CD4-positive, alpha-beta T cell treated with Interleukin-15 for 1 hour (primary cell): ENCODE measurements around the gene MSRB1.
"Not testable (repeated sequence)": the region's sequence is repeated elsewhere in the genome, so short reads cannot be mapped to it uniquely, and the experiment has no call there.

Experiments
- DNase-seq: peaks from one replicate; pipeline ENCODE4 v3.0.0-alpha.2; 2020

MSRB1 gene

DNA sequence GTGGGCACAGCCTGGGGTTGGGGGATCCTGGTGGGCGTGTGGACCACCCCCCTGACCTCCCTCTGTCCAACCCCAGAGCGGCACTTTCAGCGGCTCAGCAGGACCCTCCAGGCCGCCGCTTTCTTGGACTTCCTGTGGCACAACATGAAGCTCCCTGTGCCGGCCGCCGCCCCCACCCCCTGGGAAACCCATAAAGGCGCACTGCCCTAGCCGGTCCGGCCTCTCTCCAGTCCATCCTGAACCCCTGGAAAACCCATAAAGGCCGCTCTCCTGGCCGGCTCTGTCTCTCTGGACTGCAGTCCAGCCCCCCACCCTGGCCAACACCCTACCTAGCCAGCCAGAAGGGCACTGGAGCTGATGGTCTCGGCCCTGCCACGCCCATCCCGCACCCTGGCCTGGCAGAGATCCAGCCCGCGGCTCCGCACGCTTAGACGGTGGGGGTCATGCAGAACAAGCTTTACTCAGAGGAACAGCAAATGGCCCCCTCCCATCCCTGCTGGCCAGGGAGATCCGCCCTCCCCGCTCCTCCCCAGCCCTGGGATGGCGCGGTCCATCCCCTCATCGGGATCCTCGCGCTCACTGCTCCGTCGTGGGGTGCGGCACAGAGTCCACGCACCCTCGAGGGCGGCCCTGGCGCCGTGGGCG, 35.6 kb upstream of the MSRB1 start:
- DNase-seq, result no peak

DNA sequence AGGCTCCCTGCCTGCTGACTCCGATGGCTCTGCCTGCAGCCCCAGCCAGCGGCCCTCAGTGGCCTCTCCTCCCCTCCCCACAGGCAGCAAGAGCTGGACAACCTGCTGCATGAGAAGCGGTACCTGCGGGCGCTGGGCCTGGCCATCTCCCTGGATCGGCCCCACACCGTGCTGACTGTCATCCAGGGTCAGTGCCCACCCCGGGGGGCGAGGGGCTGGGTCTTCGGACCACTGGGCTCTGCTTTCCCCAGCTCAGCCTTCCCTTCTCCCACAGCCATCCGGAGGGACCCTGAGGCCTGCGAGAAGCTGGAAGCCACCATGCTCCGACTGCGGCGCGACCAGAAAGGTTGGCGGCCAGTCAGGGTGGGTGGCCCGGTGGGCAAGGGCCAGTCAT, 34.9 kb upstream of the MSRB1 start:
- DNase-seq, result no peak

DNA sequence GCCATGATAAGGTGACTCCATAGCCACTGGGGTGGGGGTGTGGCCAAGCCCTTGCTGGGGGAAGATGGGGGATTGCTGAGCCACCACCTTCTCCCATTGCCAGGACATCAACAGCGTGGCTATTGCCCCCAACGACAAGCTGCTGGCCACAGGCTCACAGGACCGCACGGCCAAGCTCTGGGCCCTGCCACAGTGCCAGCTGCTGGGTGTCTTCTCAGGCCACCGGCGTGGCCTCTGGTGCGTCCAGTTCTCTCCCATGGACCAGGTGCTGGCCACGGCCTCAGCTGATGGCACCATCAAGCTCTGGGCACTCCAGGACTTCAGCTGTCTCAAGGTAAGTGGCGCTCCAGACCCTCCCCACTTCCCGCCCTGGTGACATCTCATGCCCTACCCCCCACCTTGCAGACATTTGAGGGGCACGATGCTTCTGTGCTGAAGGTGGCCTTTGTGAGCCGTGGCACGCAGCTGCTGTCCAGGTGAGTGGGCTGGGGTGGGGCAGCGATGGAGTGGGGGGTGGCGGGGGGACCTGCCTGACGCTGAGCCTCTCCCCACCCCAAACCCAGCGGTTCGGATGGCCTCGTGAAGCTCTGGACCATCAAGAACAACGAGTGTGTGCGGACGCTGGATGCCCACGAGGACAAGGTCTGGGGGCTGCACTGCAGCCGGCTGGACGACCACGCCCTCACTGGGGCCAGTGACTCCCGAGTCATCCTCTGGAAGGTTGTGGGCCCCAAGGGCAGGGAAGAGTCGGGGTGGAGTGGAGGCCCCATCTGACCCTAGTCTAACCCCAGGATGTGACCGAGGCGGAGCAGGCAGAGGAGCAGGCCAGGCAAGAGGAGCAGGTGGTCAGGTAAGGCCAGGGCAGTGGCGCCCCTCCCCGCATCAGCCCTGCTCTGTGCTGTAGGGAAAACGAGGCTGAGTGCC, 34.2 kb upstream of the MSRB1 start:
- DNase-seq, result no peak

DNA sequence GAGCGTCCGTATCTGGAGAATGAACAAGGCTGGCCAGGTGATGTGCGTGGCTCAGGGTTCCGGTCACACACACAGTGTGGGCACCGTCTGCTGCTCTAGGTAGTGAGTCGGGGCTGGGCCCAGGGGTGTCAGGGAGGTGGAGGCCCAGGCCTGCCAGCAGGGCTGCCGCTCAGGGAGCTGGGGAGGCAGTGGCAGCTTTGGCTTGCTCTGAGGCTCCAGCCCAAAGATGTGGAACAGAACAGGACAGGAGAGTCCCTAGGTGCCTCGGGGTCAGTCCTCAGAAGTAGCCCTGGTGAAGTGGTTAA, 33.2 kb upstream of the MSRB1 start:
- DNase-seq, result no peak

DNA sequence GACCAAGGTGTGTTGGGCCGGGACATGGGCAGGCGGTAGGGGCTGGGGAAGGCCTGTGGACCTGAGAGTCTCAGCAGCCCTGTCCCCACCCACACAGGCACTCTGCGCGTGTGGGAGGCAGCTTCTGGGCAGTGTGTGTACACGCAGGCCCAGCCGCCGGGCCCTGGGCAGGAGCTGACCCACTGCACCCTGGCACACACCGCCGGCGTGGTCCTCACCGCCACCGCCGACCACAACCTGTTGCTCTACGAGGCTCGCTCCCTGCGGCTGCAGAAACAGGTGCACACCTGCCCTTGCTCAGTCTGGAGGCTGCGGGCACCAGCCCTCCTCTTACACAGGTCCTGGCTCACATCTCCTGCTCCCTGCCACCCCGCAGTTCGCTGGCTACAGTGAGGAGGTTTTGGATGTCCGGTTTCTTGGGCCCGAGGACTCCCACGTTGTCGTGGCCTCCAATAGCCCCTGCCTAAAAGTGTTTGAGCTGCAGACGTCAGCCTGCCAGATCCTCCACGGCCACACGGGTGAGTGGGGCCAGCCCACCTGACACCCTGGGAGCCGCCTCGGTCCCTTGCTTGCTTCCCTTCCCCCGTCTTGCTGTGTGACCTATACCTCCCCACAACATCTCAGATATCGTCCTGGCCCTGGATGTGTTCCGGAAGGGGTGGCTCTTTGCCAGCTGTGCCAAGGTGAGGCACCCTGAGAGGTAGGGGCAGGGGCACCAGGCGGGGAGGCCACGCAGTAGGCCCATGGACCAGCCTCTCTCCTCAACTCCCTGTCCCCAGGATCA, 32.6 kb upstream of the MSRB1 start:
- no peak for DNase-seq

DNA sequence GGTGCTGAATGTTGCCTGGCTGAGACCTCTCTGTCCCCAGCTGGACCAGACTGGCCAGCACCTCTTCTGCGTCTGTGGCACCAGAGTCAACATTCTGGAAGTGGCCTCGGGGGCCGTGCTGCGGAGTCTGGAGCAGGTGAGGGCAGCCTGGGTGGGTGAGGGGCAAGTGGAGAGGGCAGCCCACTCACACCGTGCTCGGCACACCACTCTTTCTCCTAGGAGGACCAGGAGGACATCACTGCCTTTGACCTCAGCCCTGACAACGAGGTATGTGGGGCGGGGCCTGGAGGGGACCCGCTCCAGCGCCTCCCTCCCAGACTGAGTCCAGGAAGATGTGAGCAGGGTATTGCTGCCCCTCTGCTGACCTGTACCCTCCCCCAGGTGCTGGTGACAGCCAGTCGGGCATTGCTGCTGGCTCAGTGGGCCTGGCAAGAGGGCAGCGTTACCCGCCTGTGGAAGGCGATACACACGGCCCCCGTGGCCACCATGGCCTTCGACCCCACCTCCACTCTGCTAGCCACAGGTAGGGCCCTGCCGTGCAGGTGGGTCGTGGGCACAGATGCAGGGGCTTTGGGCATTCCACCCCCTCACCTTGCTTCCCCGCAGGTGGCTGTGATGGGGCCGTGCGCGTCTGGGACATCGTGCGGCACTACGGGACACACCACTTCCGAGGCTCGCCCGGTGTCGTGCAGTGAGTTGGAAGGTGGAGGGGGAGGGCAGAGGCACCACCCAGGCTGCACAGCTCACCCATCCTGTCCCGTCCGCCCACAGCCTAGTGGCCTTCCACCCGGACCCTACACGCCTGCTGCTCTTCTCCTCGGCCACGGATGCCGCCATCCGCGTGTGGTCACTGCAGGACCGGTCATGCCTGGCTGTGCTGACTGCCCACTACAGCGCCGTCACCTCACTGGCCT, 31.4 kb upstream of the MSRB1 start:
- no peak for DNase-seq

DNA sequence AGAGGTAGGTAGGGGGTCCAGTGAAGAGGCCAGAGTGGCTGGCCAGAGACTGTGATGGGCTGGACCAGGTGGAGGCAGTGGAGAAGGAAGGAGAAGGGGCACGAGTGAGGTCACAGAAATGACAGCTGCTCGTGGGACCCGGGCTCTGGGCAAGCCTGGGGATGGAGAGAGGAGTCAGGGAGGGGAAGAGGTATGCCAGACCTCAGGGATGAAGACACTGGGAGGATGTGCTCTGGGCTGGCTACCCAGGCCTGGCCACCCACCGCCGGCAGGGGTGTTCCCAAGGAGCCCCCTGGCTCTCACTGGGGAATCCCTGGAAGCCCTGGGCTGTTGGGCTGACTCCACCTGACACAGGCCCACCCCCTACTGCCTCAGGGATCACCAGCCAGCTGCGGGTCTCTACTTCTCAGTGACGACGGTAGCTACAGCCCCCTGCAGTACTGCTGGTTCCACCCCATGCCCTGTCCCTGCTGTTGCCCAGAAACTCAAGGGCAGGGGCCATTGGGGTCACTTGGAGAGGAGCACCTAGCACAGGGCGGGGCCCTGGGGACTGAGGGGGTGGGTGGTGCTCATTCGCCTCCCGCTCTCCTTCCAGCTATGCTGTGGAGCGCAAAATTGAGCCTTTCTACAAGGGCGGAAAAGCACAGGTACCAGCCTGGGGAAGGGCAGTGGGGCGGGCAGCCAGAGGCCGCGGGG, 30.6 kb upstream of the MSRB1 start:
- no peak for DNase-seq

DNA sequence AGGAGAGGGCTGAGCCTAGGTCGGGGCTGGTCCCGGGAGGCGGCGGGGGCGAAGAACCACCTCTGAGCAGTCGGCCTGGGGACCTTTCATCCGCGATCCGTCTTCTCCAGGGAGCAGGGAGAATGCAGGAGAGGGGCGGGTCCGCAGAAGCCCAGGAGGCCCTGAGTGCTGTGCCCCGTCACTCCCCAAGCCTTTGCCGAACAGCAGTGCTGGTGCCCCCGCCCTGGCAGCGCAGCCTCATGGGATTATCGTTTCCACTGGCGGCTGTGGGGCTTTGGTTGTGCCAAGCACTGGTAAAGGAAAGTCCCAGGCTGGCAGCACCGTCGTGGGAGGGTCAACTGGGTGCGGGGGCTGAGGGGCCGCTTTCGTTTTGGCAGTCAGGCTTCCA, 29.5 kb upstream of the MSRB1 start:
- DNase-seq, result no peak

DNA sequence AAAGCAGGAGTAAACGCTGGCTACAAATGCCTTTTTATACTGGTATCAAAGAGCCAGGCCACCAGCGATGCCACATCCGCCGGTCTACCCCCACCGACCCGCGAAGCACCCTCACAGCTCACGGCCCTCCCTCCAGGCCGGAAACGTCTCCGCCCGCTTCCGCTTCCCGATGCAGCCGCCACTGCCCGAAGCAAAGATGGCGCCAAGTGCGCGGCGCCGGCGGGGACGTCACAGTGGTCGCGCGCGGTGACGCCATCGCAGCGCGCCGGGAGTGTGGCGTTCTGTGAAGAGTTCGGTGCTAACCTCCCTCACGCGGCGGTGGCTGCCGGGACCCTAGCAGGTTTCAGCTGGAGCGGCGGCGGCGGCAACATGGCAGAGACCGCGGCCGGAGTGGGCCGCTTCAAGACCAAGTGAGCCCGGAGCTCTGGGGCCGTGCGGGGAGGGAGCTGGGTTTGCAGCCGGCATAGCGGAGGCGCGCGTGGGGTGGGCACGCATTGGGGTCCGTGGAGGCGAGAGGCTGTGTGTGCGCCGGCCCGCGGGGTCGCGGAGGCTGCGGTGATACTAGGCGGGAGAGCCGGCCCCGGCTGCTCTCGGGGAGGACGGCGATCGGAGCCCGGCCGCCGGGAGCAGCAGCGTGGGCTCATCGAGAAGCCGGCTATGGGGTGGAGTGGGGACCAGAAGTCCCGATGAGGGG, 28.9 kb upstream of the MSRB1 start, which contains the start of gene TBL3:
TBL3 (plus strand) TSS at position 258 of the 694 bp plus-strand sequence; CDS start at position 370, 112 bp downstream.
- DNase-seq, result peak; percentile 96

DNA sequence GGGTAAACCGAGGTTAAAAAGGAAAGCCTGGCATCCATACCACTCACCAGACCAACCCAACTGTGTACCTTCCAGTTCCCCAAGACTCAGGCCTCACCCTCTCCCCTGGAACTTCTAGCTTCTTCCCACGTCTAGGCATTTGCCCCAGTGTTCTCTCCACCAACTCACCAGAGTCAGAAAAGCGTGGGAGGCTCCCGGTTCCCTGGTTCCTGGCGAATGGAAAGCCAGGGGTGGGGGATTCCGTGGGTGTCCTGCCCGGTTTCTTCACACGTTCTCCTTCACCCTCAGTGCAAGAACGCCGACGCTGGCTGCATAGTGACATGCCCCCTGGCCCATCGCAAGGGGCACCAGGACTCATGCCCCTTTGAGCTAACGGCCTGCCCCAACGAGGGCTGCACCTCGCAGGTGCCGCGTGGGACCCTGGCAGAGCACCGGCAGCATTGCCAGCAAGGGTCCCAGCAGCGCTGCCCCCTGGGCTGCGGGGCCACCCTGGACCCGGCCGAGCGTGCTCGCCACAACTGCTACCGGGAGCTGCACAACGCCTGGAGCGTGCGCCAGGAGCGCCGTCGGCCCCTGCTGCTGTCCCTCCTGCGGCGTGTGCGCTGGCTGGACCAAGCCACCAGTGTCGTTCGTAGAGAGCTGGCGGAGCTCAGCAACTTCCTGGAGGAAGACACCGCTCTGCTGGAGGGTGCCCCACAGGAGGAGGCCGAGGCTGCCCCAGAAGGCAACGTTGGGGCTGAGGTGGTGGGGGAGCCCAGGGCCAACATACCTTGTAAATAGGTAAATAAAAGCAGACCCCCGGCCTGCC, 25.4 kb upstream of the MSRB1 start:
- DNase-seq, result no peak

DNA sequence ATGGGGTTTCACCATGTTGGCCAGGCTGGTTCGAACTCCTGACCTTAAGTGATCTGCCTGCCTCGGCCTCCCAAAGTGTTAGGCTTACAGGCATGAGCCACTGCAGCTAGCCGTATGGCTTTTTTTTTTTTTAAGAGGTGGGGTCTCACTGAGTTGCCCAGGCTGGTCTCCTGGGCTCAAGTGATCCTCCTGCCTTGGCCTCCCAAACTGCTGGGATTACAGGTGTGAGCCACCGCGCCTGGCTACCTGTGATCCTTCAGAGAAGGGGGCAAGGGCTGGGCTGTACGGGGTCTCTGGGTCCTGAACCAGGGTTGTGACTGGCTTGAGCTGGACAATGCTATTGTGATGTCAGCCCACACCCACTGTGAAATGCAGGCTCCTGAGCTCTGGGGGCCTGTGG, 23.5 kb upstream of the MSRB1 start, which contains the start of gene RNF151:
RNF151 (plus strand) TSS at position 397 of the 400 bp plus-strand sequence. CDS start 26 bp downstream, outside the sequence.
- no peak for DNase-seq

DNA sequence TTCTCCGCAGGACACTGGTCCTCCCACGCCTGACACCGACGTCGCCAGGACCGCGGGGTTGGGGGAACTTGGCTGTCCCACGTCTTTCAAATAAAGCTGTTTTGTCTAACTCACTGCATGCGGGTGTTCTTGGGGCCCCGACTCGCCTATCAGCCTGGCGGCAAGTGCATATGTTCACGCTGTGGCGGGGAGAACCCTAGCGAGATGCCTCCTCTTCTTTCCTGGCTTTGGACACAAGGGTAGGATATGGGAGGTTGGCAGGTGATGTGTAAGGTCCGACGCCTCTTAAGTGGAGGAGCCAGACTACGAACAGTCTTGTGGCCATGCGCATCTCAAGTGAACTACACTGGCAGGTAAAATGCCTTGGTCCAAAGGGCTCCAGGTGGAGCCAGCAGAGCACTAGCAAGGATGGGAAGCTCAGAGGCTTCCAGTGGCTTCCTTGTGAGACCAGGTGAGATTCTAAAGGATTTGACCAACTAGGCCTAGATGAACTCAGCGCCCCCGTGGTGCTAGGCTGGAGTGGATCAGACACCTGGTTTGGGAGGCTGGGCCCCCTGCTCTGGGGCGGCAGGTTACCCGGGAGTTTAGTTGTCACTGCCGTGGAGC, 22.5 kb upstream of the MSRB1 start:
- DNase-seq, result no peak

DNA sequence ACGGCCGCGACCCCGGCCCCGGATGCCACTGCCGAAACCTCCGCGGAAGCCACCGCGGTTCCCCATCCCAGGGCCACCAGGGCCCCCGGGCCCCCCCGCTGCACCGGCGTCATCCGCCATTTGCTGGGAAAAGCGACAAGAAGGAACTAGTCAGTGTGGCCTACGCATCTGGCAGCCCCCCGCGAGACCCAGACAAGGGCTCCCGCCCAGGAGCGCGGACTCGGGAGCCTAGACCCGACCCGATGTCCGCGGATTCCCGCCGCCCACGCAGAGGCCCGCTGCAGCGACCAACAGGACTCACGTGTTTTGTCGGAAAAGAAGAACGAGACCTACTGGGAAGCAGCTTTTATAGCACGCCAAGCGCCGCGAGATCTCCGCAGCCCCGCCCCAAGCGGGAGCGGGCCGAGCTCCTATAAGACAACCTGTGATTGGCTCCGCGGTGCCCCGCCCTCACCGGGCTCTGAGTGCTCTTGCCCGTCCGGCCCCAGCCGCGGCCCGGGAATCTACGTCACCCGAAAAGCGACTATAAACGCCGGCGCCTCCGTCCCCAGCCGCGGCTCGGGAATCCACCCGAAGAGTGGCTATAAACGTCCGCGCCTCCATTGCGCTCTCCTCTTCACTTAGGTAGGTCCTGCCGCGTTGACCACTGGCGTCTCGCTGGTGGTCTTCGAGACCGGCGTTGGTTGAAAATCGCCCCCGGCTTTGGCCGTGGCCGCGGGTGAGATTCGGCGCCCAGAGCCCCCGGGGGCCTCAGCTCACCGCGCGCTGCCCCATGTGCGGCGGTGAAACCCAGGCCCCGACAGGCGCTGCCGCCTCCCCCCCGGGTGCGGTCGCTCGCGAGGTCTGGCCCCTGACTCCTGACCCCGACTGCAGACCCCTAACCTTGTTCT, 21.8 kb upstream of the MSRB1 start, which contains the start of gene RPS2:
RPS2 (minus strand) TSS at position 321 of the 890 bp plus-strand sequence; CDS start at position 120, 201 bp downstream.
- DNase-seq, result peak; percentile 99

DNA sequence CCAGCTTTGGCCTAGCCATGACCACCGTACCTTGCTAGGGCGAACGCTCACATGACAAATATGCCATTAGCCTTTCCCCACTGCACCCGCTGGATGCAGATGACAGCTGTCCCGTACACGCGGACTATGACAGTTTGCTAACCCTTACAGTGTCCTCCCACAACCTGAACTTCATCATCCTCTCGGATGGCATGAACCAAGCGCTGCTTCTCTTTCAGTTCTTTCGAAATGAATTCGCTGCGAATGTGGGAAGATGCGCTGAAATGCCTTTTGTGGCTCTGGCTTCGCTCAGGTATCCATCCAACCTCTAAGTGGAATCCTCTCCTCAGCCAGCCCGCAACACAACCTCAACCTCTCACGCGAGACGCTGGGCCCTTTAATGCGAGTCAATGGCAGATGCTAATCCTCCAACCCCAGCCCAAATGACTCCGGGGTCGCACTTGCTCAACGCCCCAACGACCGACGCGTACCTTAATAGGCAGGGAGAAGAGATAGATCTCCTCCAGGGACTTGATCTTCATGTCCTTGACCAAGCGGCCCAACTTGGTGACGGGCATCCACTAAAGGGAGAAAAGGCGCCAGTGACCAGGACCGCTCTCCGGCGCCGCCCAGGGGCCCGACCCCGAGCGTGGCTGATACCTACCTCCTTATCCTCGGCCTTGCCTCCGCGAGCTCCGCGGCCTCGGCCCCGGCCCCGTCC, 21.0 kb upstream of the MSRB1 start:
- DNase-seq, result no peak

DNA sequence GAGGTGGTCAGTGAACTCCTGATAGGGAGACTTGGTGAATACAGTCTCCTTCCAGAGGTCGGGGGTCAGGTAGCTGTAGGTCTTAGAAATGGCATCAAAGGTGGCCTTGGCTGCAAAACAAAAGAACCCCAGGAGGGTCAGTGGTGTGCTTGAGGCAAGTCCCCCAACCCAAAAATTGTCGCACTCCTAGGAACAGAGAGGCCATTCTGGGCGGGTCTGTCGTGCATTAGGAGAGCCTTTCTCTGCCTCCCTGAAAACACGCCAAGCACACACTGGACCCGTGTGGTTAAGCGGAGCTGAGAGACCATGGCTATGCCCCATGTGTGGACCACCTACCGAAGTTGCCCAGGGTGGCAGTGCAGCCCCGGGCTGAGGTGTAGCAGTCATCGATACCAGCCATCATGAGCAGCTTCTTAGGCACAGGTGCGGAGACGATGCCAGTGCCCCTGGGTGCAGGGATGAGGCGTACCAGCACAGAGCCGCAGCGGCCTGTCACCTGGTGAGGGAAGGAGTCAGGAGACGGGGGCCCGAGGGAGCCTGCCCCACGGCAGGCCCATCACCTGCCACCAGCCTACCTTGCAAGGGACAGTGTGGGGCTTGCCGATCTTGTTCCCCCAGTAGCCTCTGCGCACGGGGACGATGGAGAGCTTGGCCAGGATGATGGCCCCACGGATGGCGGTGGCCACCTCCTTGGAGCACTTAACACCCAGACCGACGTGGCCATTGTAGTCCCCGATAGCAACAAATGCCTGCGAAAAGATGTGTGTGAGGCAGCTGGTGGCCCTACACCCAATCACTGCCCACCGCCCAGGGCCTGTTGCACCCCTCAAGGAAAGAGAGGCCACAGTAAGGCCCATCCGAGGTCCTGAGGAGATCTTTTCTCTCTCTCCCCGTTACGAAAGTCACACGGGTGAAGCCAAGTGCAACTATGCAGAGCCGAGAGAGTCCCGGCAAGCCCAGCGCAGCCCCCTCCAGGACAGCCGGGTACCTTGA, 19.5 kb upstream of the MSRB1 start:
- not testable (repeated sequence) for DNase-seq

DNA sequence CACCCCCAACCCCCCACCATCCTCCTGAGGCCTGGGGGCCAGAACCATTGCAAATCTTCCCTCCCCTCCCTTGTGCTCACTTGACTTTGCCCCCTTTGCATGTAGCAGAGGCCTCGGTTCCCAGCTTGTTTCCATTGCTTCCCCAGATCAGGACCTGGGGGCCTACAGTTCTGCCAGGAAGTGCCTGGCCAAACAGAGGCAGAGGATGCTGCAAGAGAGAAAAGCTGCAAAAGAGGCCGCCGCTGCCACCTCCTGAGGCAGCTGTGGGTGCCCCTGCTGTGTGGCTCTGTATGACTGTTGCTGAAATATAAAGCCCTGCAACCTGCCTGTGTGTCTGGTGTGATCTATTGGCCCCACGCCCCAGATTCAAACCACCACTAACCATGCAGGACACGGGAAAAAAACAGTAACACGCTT, 18.7 kb upstream of the MSRB1 start:
- DNase-seq, result no peak
